DMS53 treated with DMSO at 0.1 percent for 48 hours (cell line): ENCODE measurements around the gene TP53BP2.

Source experiments
- DNase-seq: peaks from one replicate; lab custom pipeline; 2025; ENCODE audit not compliant: unreplicated experiment; lab: John Stamatoyannopoulos, UW

The TP53BP2 gene

GRCh38 chr1:223802032-223802431, 43.7 kb downstream of the TP53BP2 start:
- no peak for DNase-seq

- no peak for DNase-seq
Measured at GRCh38 chr1:223796210-223796609, 49.5 kb downstream of the TP53BP2 start.

GRCh38 chr1:223794136-223794880, 51.4 kb downstream of the TP53BP2 start:
- no peak for DNase-seq

- no peak for DNase-seq
Measured at GRCh38 chr1:223793716-223794115, 52.0 kb downstream of the TP53BP2 start.

- no peak for DNase-seq
Measured at GRCh38 chr1:223792046-223792445, 53.7 kb downstream of the TP53BP2 start.

GRCh38 chr1:223788746-223789415, 56.9 kb downstream of the TP53BP2 start:
- DNase-seq = no peak

- DNase-seq = no peak
Measured at GRCh38 chr1:223785808-223786207, 59.9 kb downstream of the TP53BP2 start.

- DNase-seq = no peak
Measured at GRCh38 chr1:223784541-223784940, 61.2 kb downstream of the TP53BP2 start.

GRCh38 chr1:223783676-223784075, 62.1 kb downstream of the TP53BP2 start:
- DNase-seq = no peak

GRCh38 chr1:223780949-223781348, 64.8 kb downstream of the TP53BP2 start:
- no peak for DNase-seq

GRCh38 chr1:223780318-223780717, 65.4 kb downstream of the TP53BP2 start:
- no peak for DNase-seq

GRCh38 chr1:223776826-223777454, 68.8 kb downstream of the TP53BP2 start:
- no peak for DNase-seq

GRCh38 chr1:223776075-223776814, 69.5 kb downstream of the TP53BP2 start:
- peak; percentile 14 for DNase-seq

GRCh38 chr1:223775711-223776074, 70.1 kb downstream of the TP53BP2 start:
- DNase-seq = no peak

- no peak for DNase-seq
Measured at GRCh38 chr1:223775054-223775453, 70.7 kb downstream of the TP53BP2 start.

GRCh38 chr1:223774134-223774814, 71.5 kb downstream of the TP53BP2 start:
- DNase-seq = no peak

GRCh38 chr1:223772771-223773160, 73.0 kb downstream of the TP53BP2 start:
- DNase-seq = peak; percentile 19

- DNase-seq = peak; percentile 89
Measured at GRCh38 chr1:223771814-223772770, 73.7 kb downstream of the TP53BP2 start.

GRCh38 chr1:223771469-223771813, 74.3 kb downstream of the TP53BP2 start:
- DNase-seq = no peak
